GM21515 (cell line): Measurements from ENCODE around the gene YWHAH.
"Not testable (repeated sequence)": the region's sequence is repeated elsewhere in the genome, so short reads cannot be mapped to it uniquely, and the experiment has no call there.

ENCODE experiments used
- ATAC-seq: cut with Tn5 transposase; IDR thresholded peaks from one replicate; pipeline ENCODE4 v1.9.1; 2021; ENCODE audit not compliant: unreplicated experiment

Gene YWHAH

GRCh38 chr22:31977141-31977841 lies 33.0 kb downstream of the YWHAH start:
- ATAC-seq: no peak

GRCh38 chr22:31977939-31978338 lies 33.6 kb downstream of the YWHAH start:
- ATAC-seq: no peak

- ATAC-seq: no peak
Measured at GRCh38 chr22:31980628-31981027, 36.3 kb downstream of the YWHAH start.

- ATAC-seq: not testable (repeated sequence)
Measured at GRCh38 chr22:31981976-31982375, 37.6 kb downstream of the YWHAH start.

GRCh38 chr22:31983911-31984656 lies 39.7 kb downstream of the YWHAH start:
- ATAC-seq: no peak

- ATAC-seq: no peak
Measured at GRCh38 chr22:31987218-31987617, 42.9 kb downstream of the YWHAH start.

- no peak for ATAC-seq
Measured at GRCh38 chr22:31991102-31991839, 46.9 kb downstream of the YWHAH start.

- no peak for ATAC-seq
Measured at GRCh38 chr22:31995046-31995445, 50.7 kb downstream of the YWHAH start.

- ATAC-seq: no peak
Measured at GRCh38 chr22:31995807-31996206, 51.5 kb downstream of the YWHAH start.

- no peak for ATAC-seq
Measured at GRCh38 chr22:31998784-31999385, 54.5 kb downstream of the YWHAH start.

- no peak for ATAC-seq
Measured at GRCh38 chr22:32000181-32000580, 55.8 kb downstream of the YWHAH start.

- ATAC-seq: no peak
Measured at GRCh38 chr22:32005453-32005852, 61.1 kb downstream of the YWHAH start.
